Medulla oblongata (tissue), 1 donor: Measurements from ENCODE around the gene RASAL2.
"Not testable (repeated sequence)": the region's sequence is repeated elsewhere in the genome, so short reads cannot be mapped to it uniquely, and the experiment has no call there.

ENCODE experiments used
- DNase-seq: peaks from one replicate; pipeline ENCODE4 v3.0.0-alpha.2; 2015; ENCODE audit errors: extremely low spot score

The RASAL2 gene

DNA sequence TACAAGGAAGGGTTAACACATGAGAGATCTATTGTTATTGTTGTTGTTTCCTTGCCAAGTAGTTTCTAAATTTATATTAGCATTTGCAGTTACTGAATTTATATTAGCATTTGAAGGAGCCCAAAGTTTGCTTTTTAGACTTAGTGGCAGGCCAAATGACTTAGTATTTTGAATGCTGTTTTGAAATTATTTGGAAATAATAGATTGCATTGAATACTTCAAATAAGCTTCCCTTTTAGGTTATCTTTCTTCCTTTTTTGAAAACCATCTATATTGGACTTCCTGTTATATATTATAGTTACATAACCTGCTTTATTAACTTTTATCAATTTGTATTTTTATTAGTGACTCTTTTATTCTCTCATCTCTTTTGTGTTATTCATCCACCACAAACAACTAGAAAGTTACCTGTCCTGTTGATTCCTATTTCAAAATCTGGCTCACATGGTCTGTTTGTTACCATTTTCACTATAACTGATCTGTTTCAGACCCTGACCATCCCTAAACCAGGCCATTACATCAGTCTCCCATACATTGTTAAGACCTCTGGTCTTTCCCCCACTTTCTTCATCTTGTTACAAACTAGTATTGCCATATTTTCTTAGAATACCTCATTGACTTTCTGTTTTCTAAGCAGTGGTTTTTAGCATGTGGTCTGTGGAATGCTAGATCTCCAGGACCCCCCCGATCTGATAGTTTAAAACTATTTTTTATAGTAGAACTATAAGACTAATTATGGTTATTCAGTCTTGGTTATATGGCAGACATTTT lies 185.2 kb downstream of the RASAL2 start:
- DNase-seq: no peak

DNA sequence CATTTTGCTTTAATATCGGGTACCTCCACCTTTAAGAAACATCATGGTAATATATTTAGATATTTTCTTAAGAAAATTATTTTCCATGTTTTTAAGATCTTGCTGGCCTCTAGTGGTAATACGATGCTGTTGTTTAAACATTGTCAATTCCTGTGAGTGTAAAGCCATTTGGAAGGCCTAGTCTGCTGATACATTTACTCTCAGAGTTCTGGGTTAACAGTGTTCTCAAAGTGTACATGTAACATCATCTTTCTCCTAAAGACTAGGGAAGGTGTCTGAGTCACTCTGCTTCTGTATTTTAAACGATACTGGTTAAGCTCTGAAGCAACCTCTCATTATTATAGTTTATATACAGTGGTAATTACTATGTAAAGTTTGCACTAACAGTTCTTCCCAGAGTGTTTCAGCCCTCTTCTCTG lies 189.1 kb downstream of the RASAL2 start:
- peak; percentile 57 for DNase-seq

DNA sequence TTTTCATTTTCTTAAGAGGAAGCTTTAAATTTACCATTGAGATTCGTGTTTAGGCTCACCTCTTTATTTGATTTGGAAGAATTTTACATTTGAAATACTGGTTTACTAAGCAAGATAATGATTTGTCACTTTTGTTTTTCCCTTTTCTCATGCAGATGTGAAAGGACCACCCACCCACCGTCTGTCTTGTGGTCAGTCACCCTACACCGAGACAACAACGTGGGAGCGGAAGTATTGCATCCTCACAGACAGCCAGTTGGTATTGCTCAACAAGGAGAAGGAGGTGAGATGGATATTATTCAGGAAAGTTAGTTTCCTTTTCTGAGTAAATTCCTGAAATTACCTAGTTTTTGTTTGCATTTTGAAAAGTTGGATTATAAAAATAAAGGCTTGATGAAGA lies 189.5 kb downstream of the RASAL2 start:
- DNase-seq: peak; percentile 61

DNA sequence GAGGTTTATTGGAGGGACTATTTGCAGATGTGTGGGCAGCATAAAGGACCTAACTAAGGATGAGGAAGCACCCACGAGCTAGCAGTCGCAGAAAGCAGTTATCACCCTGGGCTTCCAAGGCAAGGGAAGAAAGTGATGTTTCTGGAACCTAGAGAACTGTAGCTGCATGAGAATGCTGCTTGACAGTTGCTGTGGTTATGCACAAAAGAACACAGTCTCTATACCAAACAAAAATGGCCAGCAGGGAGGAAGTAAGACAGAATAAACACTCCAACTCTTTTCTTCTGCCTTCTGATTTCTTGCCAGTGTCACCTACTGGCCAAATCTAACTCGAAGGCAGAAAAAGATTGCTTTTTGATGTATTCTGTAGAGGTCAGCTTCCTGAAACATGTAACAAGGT lies 190.2 kb downstream of the RASAL2 start:
- DNase-seq: peak; percentile 46

DNA sequence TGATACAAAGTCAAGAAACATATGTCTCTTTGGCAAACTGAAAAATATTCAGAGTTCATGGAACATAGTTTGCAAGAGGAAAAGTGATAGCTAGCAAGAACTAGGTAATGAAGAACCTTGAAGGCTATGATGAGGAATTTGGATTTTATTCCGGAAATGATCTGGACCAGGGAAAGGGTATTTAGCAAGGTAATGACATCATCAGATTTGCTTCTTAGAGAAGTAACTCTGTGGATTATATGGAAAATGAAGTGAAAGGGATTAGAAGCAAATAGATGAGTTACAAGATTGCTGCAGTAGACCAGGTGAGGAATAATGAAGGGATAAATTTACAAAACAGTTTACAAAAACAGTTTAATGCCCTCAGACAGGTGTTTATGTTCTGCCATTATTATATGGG lies 197.3 kb downstream of the RASAL2 start:
- no peak for DNase-seq

DNA sequence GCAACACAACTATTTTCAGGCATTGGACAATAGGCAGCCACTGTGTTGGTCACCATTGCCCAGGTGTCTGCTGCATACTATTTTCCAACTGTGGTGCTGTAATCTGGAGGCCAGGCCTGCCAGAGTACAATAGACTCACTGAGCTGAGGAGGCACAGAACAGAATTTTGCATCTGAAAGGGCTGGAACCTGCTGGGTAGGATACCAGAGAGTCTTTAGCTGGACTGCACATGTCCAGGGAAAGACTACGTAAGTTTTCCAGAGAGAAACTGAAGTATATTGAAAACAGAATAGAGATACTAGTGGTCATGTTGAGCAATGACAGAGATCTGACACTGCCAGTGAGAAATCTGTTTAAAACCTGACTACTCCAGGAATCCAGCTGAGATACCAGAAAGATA lies 200.8 kb downstream of the RASAL2 start:
- no peak for DNase-seq

DNA sequence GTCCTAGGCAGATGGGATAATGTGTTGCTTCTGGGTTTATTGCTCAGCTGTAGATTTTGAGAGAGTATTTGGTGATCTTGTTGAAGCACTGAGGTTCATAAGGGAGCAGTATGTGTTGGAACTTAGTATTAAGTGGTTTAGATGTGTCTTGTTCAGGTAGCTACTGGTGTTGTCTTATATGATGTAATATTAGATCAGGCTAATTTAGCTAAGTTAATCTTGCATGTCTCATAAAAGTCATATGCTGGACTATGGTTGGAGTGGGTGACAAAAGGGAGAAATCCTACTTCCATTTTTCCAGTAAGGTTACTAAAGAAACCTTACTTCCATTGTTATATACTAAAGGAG lies 206.4 kb downstream of the RASAL2 start:
- DNase-seq: no peak

DNA sequence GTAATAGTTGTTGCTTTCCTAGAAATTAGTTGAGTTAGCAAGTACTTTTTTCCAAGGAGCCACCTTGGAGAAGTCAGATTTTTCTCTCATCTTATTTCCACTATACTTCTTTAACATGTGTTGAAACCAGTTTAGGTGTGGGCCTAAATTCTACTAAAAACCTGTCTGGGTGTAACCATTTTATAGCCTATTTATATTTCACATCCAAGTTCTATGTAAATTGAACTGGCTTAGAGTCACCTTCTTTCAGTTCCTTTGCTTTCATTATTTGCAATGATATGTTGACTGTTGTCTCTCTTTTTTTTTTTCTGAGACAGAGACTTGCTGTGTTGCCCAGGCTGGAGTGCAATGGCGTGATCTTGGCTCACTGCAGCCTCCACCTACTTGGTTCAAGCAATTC lies 207.2 kb downstream of the RASAL2 start:
- no peak for DNase-seq

DNA sequence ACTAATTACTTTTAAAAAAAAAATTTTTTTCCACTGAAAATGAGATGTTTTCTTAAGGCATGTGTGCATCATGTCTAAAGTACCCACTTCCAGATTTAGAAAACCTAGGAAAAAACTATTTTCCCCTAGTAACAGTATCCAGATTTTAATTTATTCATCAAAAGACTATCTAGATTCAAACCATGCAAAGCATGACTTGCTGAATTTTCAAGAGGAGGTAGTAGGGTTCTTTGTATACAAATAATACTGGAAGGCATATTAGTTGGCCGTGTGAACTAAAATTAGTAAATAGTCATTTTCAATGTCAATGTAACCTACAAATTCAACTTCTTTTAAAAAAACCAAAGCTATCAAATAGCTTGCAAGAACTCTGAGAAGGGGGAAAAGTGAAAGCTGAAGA lies 213.4 kb downstream of the RASAL2 start:
- DNase-seq: no peak

DNA sequence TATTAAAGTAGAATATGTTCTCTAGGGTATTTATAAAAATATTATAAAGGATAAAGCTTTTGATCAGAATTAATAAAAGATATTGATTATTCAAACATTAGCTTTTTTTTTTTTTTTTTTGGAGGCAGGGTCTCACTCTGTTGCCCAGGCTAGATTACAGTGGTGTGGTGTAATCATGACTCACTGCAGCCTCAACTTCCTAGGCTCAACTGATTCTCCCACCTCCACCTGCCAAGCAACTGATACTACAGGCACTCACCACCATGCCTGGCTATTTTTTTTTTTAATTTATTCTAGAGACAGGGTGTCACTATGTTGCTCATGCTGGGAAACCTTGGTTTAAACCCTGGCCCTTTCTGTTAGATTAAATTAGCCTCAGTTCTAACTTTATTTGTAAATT lies 214.5 kb downstream of the RASAL2 start:
- DNase-seq: no peak

DNA sequence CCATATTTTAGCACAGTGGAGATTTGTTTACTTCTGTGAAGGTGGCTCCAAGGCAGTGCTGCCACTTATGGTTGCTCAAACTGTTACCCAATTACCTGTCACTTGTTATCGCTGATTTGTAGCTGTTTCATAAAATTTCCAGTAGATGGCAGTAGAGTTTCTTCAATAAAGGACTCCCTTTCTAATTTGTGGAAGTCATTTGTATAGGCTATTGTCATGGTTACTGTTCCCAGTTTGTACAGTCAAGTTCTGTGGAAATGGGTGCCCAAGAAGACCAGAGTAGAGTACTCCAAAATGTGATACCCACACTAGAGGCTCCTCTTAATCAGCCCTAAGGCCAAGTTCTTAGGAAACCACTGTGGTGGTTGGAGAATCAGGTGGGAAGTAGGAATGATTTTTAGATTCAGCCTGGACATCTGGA lies 216.8 kb downstream of the RASAL2 start:
- peak; percentile 69 for DNase-seq

DNA sequence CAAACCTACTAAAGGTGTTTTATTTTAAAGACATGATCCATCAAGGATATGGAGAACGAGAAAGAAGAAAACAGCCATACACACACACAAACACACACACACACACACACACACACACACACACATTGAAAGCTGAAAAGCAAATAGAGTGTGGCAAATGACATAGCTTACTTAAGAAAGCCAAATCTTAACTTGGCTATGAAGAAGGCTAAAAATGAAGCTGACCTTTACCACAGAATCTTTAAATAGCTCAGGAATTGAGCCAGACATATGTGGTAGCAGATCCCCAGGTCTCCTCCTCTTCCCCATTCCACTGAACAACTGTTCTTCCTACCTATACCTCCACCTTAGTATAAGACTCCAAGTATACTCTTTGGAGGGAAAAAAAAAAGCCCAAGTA lies 217.3 kb downstream of the RASAL2 start:
- no peak for DNase-seq

DNA sequence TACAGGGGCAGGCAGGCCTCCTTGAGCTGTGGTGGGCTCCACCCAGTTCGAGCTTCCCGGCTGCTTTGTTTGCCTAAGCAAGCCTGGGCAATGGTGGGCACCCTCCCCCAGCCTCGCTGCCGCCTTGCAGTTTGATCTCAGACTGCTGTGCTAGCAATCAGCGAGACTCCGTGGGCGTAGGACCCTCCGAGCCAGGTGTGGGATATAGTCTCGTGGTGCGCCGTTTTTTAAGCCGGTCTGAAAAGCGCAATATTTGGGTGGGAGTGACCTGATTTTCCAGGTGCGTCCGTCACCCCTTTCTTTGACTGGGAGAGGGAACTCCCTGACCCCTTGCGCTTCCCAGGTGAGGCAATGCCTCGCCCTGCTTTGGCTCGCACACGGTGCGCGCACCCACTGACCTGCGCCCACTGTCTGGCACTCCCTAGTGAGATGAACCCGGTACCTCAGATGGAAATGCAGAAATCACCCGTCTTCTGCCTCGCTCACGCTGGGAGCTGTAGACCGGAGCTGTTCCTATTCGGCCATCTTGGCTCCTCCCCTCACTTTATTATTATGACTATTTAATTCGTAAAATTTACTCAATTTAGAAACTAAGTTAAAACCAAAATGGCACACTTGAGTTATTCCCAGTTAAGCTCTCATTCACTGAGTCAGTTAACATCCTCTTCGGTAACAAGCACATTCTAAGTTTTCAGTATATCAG lies 226.5 kb downstream of the RASAL2 start:
- not testable (repeated sequence) for DNase-seq

DNA sequence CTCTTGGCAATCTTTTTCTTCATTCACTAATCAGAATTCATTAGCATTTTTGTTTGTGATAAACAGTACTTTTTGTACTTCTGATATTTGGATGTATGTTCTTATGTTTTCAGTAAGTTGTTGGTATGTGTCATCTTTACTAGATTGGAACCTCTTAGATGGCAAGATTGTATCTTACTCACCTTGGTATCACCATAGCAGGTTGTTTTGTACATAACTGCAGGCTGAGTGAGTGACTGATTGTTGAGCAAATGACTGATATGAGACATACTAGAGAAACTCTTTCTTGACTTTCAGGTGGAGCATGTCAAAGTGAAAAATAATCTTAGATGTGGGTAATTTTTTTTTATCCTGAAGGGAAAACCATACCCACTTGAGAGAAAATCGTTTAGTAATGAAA lies 229.2 kb downstream of the RASAL2 start:
- DNase-seq: no peak

DNA sequence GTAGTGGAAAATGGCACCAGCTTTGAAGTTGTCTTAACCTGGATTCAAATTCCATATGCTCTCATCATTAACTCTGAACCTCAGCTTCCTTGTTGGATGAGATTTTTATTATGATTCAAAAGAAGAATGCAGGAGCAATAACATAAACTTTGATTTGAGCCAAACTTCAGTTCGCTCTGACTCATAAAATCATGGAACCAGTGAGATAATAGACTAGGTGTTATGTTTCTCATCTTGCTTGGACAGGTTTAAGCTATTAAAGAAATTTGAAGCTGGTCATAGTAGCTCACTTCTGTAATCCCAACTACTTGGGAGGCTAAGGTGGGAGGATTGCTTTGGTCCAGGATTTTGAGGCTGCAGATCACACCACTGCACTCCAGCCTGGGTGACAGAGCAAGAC lies 230.1 kb downstream of the RASAL2 start:
- DNase-seq: no peak

DNA sequence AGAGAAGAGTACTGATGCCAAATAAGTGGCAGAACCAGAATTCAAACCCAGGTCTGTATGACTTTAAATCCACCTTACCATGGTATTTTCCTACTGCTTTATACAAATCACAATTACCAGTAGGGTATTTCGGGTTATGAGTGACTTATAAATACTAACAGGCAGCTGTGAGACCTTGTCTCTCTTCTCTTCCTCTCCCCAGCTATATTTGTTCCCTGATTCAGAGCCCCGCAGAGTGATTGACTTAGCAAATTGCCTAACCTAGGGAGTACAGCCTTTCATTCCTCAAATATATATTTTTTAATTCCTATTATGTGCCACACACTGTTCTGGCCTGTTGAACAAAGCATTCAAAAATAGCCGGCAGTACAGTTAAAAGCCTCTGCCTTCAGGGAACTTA lies 234.8 kb downstream of the RASAL2 start:
- DNase-seq: no peak

DNA sequence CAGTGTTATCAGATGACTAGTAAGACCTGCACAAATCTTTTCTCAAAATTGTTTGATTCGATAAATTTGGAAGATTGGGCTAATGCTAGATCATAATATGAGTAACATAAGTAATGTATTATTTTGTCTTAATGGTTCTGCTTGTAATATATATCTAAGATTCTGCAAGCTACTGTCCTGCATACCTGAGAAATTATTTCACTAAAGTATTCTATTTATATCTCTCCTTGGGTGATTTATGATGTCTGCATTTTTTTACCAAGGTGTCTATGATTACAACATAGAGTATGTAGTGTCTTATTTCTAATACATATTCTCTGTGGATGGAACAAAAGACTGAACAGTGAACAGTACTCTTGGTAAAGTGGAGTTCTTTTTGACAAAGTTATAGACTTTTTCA lies 236.2 kb downstream of the RASAL2 start:
- no peak for DNase-seq

DNA sequence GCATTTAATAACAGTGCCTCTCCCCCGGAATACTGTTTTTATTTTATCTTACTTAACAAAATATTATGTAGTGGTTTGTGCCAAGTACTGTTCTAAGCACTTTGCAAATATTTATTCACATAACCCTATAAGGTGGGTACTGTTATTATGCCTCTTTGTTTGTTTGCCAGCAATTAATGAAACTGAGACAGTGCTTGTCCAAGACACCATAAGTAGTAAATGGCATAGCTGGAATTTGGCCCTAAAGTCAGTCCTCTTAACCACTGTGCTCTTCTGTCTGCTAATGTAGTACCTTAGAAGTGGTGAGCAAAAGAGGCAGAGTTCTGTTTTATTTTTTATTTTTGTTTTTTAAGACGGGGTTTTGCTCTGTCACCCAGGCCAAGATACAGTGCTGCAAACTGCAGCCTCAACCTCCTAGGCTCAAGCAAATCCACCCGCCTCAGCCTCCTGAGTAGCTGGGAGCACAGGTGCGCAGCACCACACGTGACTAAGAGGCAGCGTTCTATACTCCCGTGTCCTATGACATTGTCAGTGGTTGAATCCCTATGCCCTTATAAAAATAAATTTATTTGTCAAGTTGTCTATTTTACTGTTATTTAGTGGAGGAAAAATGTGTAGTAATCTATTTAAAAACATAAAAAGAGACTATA lies 237.1 kb downstream of the RASAL2 start:
- DNase-seq: no peak

DNA sequence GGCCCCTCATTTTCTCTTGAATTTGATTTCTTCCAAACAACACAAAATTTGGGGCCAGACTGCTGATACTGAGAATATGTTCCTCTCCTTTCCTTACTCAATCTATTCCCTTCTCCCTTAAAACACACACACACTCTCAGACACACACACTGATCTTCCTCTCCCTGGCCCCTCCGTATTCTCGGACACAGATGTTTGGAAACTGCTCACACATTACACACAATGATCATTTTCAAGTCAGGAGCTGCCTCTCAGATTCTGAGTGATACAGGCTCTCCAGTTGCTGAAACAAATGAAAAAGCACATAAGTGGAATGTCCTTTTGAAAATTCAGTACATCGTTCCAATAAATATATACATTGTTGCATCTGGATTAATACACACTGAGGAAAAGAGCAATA lies 241.5 kb downstream of the RASAL2 start:
- DNase-seq: no peak

DNA sequence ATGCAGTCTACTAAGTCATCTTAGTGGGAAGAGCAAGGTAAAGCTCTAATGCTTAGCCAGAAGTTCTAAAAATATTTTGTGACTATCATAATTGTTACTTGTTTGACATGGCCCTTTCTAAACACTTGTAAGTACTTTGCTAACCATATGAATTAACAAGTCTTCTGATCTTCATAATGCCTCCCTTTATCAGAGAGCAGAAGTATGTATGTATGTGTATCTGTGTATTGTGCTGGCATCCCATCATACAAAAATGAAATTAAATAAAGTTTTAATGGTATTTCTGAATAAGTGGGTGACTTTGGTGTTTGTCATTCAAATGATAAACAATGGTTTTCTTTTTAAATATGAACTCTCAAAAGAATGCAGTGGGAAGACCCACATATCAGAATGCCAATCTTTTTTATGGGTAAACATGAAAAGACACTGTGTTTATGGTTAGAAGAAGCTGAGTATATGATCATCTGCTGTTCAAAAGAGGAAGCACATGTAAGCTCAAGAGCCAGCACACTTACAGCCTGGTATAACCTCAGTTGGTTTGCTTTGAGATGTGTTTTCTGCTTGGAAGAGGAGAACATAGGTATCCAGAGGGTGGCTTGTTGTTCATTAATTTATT lies 243.3 kb downstream of the RASAL2 start:
- no peak for DNase-seq

DNA sequence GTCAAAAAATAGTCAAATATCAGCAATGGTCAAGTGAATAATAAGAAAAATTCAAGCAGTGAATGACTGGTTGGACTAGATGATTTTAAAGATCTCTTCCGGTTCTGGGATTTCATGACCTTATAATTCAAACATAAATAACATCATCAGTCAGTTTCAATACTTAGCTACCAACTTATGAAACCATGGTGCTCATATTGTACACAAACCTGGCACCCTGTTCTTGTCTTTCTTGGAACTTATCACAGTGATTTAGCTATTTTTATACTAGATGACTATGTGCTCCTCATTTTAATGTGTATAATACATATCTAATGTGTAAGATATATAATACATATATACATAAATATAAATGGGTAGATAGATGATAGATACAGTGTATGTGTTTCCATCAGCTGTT lies 245.9 kb downstream of the RASAL2 start:
- no peak for DNase-seq

DNA sequence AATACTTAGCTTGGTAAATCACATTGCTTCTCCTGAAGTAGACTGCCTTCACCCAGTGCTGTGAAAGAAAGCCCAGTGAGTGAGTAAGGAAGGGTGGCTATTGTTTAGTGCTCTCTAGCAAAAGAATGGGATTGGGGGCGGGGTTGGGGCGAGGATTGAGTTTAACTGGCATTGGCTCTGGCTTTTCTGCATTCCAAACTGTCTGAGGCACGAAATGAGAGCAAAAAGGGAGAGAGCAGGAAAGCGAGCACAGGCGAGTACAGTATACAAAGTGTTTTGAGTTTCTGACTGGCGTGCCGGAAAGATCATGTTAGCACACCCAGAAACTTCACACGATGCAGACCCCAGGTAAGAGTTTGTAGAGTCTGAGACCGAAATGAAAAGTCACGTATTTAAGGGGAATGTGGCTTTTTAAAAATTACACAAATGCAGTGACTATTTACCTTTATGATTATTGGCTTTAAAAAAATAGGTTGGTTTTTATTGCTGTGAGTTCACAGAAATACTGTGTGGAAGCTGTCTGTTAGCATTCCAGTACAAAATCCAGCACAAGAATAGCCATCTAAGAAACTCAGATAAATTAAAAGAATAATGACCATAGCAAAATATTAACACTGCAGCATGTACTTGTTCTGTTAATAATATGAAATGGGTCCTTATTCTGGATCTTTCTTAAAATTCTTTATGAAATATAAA lies 247.5 kb downstream of the RASAL2 start:
- DNase-seq: peak; percentile 21
